HG03135 (cell line): ENCODE measurements around the gene FAM89A.
"Not testable (repeated sequence)": the region's sequence is repeated elsewhere in the genome, so short reads cannot be mapped to it uniquely, and the experiment has no call there.

ENCODE experiments used
- ATAC-seq: cut with Tn5 transposase; IDR thresholded peaks from one replicate; pipeline ENCODE4 v1.9.1; 2021; ENCODE audit warnings: mild to moderate bottlenecking, moderate library complexity; ENCODE audit not compliant: unreplicated experiment

FAM89A gene

GRCh38 chr1:231000639-231001038 is 39.4 kb downstream of the FAM89A start:
- ATAC-seq, result no peak

DNA sequence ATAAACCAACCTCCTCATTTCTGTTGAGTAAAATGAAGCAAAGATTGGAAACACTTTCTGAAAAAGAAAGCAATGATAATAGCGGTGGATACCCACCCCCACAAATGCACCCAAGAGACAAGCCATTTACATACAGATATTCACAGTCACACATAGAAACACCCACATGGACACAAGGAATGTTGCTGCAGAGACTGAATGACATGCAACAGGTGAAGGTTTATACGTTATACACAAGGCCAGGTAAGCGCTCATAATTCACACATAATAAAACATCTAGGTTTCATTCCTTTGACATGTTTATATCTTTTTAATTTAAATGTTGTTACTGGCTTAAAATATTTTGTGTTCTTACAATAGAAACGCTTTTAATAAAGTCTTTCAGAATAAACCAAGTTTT is 39.9 kb downstream of the FAM89A start:
- no peak for ATAC-seq

DNA sequence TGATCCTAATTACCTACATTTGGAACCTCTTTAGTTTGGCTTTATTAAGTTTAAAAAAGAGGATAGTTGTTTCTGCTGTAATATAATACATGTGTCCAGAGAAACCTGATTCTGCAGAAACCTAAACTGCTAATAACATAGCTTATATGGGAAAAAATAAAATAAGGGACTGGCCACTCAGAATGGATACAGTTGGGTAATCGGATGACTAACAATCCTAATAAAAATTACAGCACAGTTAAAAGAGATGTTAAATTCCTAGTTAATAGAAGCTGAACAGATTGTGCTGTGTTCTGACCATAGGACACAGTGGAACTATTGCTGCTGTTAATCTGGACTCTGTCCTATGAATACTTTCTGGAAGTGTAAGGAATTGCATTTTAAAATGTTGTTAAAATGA is 45.2 kb downstream of the FAM89A start:
- ATAC-seq, result no peak

DNA sequence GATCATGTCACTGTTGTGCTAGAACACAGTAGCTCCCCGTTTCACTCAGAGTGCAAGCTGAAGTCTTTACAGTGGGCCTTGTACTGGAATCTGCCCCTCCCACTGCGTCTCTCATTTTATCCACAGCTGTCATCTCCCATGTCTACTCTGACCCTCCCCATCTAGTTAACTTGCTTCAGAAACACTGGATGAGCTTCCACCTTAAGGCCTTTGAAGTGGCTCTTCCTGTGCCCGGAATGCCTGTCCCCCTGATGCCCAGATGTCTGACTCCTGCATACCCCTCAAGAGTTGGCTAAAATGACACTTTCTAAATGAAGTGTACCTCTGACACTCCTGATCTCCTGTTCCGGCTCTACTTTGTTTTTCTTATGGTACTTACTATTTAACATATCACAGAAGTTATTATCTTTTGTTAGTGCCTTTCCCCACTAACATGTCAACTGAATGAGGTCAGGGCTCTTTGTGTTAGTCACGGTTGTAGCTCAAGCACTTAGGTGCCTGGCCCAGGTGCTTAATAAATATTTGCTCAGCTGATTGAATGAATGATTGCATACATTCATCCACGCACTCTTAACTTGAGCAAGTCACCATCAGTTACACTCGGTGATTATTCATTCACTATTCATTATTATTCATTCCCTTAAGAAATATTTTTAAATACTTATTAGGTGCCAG is 47.8 kb downstream of the FAM89A start:
- ATAC-seq, result no peak

DNA sequence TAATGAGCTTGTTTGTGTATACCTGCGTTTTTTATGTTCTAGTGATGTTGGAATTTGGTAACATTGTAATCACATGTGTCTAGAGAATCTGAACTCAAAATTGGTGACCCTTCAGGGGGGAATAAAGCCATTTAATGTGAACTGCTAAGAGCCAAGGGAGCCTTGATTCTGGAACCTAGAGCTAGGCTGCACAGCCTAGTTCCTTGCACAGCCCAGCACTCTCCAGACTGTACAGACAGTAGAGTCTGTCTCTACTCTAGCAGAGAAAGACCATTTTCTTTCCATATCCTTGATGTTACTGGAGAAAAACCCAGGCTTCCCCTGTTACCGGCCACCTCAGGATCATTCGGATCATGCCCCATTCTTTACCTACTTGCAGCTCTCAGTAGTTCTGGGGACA is 52.6 kb downstream of the FAM89A start:
- no peak for ATAC-seq

- no peak for ATAC-seq
Observed at GRCh38 chr1:230986976-230987375, 53.1 kb downstream of the FAM89A start.

GRCh38 chr1:230985711-230986110 is 54.3 kb downstream of the FAM89A start:
- ATAC-seq, result no peak

DNA sequence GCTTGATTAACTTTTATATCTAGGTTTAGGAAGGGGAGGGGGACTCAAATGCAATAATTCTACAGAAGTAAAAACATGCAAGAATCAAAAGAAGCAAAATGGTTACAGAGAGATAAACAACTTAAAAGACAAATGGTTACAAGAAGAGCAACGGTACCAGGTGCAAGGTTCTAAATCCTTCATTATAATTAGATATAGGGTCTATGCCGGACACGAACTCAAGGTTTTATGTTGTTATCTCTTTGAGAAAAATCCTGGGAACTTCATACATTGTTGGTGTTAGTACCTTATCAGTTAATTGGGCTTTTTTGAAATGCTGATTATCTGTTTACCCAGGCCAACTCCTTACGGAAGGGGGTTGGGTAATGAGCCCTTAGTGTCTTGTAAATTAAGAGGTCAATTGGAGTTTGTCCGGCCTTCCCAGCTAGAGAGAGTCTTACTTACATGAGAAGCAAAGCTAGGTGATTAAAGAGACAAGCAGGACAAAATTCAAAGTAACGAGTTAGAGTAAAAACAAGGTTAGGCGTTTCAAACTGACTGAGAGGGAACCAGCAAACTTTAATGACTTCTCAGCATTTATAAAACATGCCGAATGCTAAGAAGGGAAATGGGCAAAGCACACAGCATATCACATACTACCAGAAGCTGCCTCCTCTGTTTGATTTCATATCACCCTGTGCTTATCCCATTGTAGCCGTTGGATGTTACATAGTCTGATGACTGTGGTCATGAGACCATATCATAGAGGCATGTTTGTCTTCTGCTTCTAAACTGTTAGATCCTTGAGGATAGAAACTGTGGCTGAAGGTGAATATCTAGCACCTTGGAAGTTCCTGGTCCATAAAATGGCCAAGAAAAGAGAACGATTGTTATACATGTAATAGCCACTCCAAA is 55.2 kb downstream of the FAM89A start:
- not testable (repeated sequence) for ATAC-seq

- no peak for ATAC-seq
Observed at GRCh38 chr1:230983811-230984210, 56.2 kb downstream of the FAM89A start.

DNA sequence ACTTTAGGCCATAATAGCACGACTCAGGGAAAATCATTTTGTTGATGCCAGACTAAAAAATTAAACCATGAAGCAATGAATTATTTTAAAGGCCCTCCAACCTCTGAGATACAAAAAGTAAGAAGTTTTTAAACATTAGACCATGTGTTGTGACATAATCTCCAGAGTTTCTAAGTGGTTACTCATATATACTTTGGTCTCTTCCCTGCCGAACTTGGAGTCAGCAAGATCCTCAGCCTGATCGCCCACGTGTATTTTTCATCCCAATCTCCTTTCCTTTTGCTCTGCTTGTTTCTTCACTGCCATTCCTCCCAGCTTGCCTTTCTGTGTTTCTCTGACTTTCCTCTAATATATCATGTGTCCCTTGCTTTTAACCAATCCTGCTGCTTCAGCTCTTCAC is 57.4 kb downstream of the FAM89A start:
- no peak for ATAC-seq

DNA sequence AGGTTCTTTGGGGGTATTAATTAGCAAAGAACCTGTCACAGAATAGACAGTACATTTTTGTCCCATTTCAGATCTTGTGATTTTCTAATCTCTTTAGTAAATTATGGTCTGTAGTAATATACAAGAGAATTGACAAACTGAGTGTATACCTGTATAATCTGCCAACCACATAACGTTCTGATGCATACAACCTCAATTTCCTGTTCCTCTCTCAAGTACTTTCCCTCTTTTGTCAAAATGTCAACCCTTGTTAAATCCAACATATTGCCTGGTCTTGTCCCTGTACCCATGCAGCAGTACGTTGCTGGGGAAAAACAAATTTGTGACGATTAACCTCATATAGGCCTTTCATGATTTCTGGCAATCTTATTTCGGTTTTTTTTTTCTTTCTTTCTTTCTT is 60.1 kb downstream of the FAM89A start:
- no peak for ATAC-seq

- no peak for ATAC-seq
Observed at GRCh38 chr1:230979389-230979716, 60.7 kb downstream of the FAM89A start.

- ATAC-seq, result peak; percentile 94
Observed at GRCh38 chr1:230978491-230979388, 61.3 kb downstream of the FAM89A start, which contains the start of the genes ARV1 and TTC13. TSS of gene ARV1 (plus strand) at chr1:230979094. CDS start at chr1:230979106, 12 bp downstream. TSS of gene TTC13 (minus strand) at chr1:230978861. CDS start at chr1:230978830, 31 bp downstream.

DNA sequence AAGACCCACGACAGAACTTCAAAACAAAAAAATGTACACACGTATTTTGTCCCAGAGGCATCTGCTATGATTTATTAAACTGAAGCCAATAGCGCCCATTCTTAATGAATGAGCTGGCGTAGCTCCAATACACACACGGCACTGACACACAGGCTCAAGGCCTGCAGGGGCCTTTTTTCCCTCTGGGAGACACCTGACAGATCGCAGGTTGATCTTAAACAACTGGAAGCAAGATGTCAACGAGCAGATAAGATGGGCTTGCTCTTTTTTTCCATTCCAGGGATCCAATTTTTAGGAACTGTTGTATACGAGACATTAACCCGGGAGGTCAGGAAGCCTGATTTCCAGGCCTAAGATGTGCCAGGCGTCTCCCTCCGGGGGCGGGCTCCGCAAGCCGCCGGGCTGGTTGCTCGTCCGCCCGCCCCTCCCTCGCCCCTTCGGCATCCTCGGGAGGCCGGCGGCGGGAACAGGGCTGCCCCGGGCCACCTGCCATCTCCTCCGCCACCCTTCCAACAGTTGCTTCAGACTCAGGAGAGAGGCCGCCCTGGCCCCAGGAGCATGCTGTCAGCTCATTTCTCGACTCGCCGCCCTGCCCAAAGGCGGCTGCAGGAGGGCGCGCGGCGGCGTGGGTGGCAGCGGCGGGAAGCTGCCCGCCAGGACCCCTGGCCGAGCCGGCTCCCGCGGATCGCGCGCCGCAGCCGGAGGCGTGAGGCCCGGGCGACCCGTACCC is 62.1 kb downstream of the FAM89A start:
- ATAC-seq, result peak; percentile 9

DNA sequence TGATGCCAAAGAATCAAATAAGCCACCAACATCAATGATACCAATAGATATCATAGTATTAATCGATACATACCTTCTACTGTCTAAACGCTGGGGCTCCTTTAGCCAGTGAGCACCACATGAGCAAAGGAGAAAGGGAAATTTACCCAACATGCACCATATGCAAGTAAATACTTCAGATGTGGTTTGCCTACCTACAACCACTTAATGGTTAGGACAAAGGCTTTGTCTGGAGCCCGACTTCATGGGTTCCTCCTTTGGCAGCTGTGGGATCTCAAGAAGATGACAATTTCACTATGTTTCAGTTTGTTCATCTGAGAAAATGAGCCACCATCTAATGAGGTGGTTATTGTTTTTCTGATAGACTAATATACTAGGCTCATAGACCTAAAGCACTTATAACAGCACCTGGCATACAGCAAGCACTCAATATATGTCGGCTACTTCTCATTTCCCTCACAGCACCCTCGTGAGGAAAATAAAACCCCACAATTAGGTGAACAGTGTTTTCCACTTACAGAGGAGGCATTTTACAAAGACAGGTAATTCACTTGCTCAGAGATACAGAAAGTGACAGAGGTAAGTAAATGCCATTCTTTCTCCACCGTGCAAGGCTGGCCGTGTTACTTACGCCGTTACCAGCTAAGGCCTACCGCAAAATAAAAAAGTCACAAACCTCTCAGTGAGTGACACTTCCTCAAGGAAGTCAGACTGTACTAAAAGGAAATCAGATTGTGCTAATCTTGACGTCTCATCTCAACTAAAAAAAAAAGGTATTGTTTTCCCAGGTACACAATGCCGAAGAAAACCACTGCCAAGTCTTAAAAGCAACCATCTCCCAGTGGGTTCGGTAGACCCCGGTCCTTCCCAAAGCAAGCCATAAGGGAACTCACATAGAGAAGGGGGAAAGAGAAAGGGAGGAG is 63.0 kb downstream of the FAM89A start:
- ATAC-seq, result no peak

GRCh38 chr1:230976360-230976759 is 63.7 kb downstream of the FAM89A start:
- ATAC-seq, result no peak

- ATAC-seq, result no peak
Observed at GRCh38 chr1:230975636-230976035, 64.4 kb downstream of the FAM89A start.

DNA sequence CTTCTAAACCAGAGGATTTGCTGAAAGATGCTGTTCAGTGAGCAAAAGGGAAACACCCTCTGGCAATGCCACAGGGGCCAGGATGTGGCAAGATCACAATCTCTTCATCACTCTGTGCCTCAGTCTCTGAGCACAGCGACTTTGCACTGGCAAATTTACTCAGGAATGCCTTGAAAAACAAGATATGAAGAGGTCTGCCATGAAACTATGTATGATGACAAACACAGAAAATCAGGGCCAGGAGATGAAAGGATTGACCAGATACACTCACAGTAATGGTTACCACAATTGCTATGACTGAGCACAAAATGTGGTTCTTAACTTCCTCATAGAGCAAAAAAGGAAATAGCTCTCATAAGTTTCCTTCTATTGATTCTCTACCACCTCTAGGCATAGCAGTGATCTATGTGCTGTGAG is 67.2 kb downstream of the FAM89A start:
- peak; percentile 73 for ATAC-seq

DNA sequence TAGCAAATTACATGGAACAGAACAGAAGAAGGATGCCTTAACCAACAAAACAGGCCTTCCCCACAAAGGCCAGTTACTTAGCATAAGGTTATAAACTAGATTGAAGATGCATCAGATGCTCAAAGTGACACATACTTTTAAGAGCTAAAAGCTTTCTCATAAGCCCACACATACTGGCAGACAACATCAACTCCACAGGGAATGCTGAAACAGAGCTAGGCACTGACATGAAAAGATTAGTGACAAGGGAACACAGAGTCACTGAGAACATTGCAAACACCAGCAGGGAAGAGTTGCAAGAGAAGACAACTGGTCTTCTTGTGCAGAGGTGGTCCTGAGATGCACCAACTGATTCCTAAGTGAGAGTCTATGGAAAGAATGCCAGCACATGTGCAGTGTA is 68.3 kb downstream of the FAM89A start:
- no peak for ATAC-seq
